ENCODE results near the gene SPIRE1. TPM values are rescaled to one million over a fixed set of nuclear protein-coding genes. Genes with fewer than 3 reads are reported as not detected.
A peak's percentile ranks its signal among the peaks of the same experiment; 100 is the strongest.

Gene SPIRE1
- total and polyA plus RNA-seq, 2 of the 4 experiments (the other 2 are of a cell fraction), result 11.6 to 31.4 TPM

- Histone ChIP-seq H2AK9ac (replicated peaks; ENCODE audit: low read depth, low read length, poor library complexity) (peak overlapping the region; percentile 0), H3K4me2 (ENCODE audit: low read depth, low read length) (no peak overlapping the region), H3K14ac (replicated peaks; ENCODE audit: low read depth, low read length) (0 out of 2 replicates have a peak overlapping the region, but pooled peaks have one; percentile 4), H3K56ac (ENCODE audit: extremely low read depth, insufficient read depth, low read length) (no peak overlapping the region), H3K27me3 (ENCODE audit: control insufficient read depth, insufficient read depth, low read length) (no peaks in the 10 kb centered on the region; the same call in 1 of the 2 replicates), H4K8ac (ENCODE audit: low read depth in 2 of 2, low read length in 2 of 2) (no peak overlapping the region; a peak in 1 of 4 replicates), H3K9ac (ENCODE audit: low read depth, low read length) (no peak overlapping the region), H3K4ac (ENCODE audit: low read depth, low read length) (no peak overlapping the region; the same call in 1 of the 2 replicates), H3K9me3 (ENCODE audit: control insufficient read depth, insufficient read depth, low read length) (no peaks in the 10 kb centered on the region), H3K18ac (ENCODE audit: low read depth, low read length) (no peak overlapping the region), H4K91ac (ENCODE audit: insufficient read depth, low read depth, low read length) (no peak overlapping the region), H2BK15ac (ENCODE audit: low read depth, low read length) (no peak overlapping the region), H3K9me1 (ENCODE audit: insufficient read depth, low read length) (peaks cover 9% of the 10 kb centered on the region), H2BK20ac (ENCODE audit: low read depth, low read length) (no peak overlapping the region), H2AK5ac (ENCODE audit: low read depth, low read length) (peak overlapping the region; percentile 7; the same call in 1 of the 2 replicates), H3K23ac (ENCODE audit: low read depth, low read length) (no peak overlapping the region; the same call in 1 of the 2 replicates), H3K27ac (ENCODE audit: insufficient read depth, low read length) (no peak overlapping the region), H2AFZ (replicated peaks; ENCODE audit: low read length, poor library complexity) (no peak overlapping the region), H3K4me1 (ENCODE audit: control insufficient read depth, insufficient read depth, low read length) (peaks cover 4% of the 10 kb centered on the region), H2BK5ac (ENCODE audit: low read depth, low read length, poor library complexity, severe bottlenecking) (no peak overlapping the region), H4K5ac (ENCODE audit: low read depth, low read length) (no peak overlapping the region), H4K20me1 (ENCODE audit: insufficient read depth, low read length) (no peaks in the 10 kb centered on the region; the same call in none of the 2 replicates), H2BK120ac (ENCODE audit: low read depth, low read length) (no peak overlapping the region), H3K79me1 (ENCODE audit: low read depth in 1 of 2, low read length in 2 of 2) (peaks cover 17 to 56% of the 10 kb centered on the region in 2 experiments), H3K4me3 (ENCODE audit: insufficient read depth, low read depth, low read length) (no peak overlapping the region), H3K36me3 (ENCODE audit: control insufficient read depth, insufficient read depth, low read length) (no peaks in the 10 kb centered on the region; the same call in 1 of the 2 replicates)
- CTCF ChIA-PET, result no interaction called here
- POLR2A ChIA-PET (ENCODE audit: unreplicated experiment), result interaction anchor here (0.5 kb wide), 1 partner anchor 15 kb away, joined by 11 read pairs; no protein-coding TSS in a partner anchor
- ATAC-seq (ENCODE audit: low read depth) (no peak), DNase-seq (no peak)
- in situ Hi-C loops (cut with MboI; ENCODE audit: low sequenced_read_pairs) (no loop called here), dilution Hi-C loops (cut with HindIII; ENCODE audit: low sequenced_read_pairs, unreplicated experiment) (no loop called here), intact Hi-C loops (cut with micrococcal nuclease) (no loop called here)
- no peak for TF ChIP-seq RCOR1 (IDR thresholded peaks at IDR 0.05; ENCODE audit: insufficient replicate concordance, low read length)
- TF ChIP-seq SMC3 (IDR thresholded peaks at IDR 0.05; ENCODE audit: low read depth, low read length), result no peak
- no peak for TF ChIP-seq MAZ (IDR thresholded peaks at IDR 0.05; ENCODE audit: borderline replicate concordance, low read depth, low read length)
- TF ChIP-seq CHD1 (IDR thresholded peaks at IDR 0.05; ENCODE audit: low read depth, low read length), result no peak
- TF ChIP-seq, protein P1, sequence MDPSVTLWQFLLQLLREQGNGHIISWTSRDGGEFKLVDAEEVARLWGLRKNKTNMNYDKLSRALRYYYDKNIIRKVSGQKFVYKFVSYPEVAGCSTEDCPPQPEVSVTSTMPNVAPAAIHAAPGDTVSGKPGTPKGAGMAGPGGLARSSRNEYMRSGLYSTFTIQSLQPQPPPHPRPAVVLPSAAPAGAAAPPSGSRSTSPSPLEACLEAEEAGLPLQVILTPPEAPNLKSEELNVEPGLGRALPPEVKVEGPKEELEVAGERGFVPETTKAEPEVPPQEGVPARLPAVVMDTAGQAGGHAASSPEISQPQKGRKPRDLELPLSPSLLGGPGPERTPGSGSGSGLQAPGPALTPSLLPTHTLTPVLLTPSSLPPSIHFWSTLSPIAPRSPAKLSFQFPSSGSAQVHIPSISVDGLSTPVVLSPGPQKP (IDR thresholded peaks at IDR 0.05; ENCODE audit: borderline replicate concordance, low read depth, low read length), result no peak
- no peak for TF ChIP-seq RFX5 (IDR thresholded peaks at IDR 0.05; ENCODE audit: low read depth, low read length)
- no peak for TF ChIP-seq POLR2A (IDR thresholded peaks at IDR 0.05; ENCODE audit: low read depth, low read length)
- TF ChIP-seq CTCF (conservative IDR thresholded peaks at IDR 0.05; ENCODE audit: low read depth, low read length), result no peak
- TF ChIP-seq RAD21 (IDR thresholded peaks at IDR 0.05; ENCODE audit: low read length), result no peak
- TF ChIP-seq BHLHE40 (IDR thresholded peaks at IDR 0.05; ENCODE audit: low read depth, low read length), result no peak
- 65% methylated on average over 3 of the region's 9 CpGs; no CpG with 5 or more reads in 1 of the 2 experiments for WGBS, 2 experiments (ENCODE audit: extremely low coverage in 2 of 2, insufficient read length in 1 of 2)
- no TSS peak for BruUV-seq (replicated peaks)
Measured at GRCh38 chr18:12410081-12410481, 247.8 kb downstream of the SPIRE1 start.

All from IMR-90 (cell line).